Brain microvascular endothelial cell (primary cell): ENCODE data around the gene CHCHD6.

ENCODE experiments used
- DNase-seq: peaks from one replicate; pipeline ENCODE4 v3.0.0-alpha.2; 2020
- H3K27ac ChIP-seq: fragments of 250-450 bp; sonication (Bioruptor Pico); 2 replicates; pipeline ENCODE4 v1.5.1; 2020; ENCODE audit warnings: mild to moderate bottlenecking, moderate library complexity
- H3K27me3 ChIP-seq: fragments of 250-450 bp; sonication (Bioruptor Pico); replicated peaks from 2 replicates; pipeline ENCODE4 v1.5.1; 2020; ENCODE audit warnings: mild to moderate bottlenecking
- H3K36me3 ChIP-seq: fragments of 250-450 bp; sonication (Bioruptor Pico); replicated peaks from 2 replicates; pipeline ENCODE4 v1.5.1; 2020; ENCODE audit warnings: mild to moderate bottlenecking
- H3K4me3 ChIP-seq: 2 replicates; pipeline ENCODE4 v1.5.1; 2011; ENCODE audit warnings: low read depth, mild to moderate bottlenecking, control low read depth, low read length, moderate library complexity
- in situ Hi-C: cut with HindIII; loops from 2 replicates; pipeline ENCODE4 v1.10.0; 2017; ENCODE audit warnings: low sequenced_read_pairs, low pct_ligation_motif_present
- TF ChIP-seq, protein P1 (sequence below): IDR thresholded peaks from 2 replicates; pipeline ENCODE4 v1.5.1; 2011; ENCODE audit warnings: low read depth, mild to moderate bottlenecking, moderate library complexity, low read length, control low read depth, inconsistent platforms; ENCODE audit errors: missing control alignments

The CHCHD6 gene

GRCh38 chr3:126969586-126969985 is 265.5 kb downstream of the CHCHD6 start:
- Histone ChIP-seq H3K27ac (peak overlapping the region; percentile 15), H3K36me3 (no peaks in the 10 kb centered on the region), H3K27me3 (no peaks in the 10 kb centered on the region), H3K4me3 (no peak overlapping the region)
- in situ Hi-C loops: no loop called here
- DNase-seq: peak; percentile 47
- TF ChIP-seq, protein P1, sequence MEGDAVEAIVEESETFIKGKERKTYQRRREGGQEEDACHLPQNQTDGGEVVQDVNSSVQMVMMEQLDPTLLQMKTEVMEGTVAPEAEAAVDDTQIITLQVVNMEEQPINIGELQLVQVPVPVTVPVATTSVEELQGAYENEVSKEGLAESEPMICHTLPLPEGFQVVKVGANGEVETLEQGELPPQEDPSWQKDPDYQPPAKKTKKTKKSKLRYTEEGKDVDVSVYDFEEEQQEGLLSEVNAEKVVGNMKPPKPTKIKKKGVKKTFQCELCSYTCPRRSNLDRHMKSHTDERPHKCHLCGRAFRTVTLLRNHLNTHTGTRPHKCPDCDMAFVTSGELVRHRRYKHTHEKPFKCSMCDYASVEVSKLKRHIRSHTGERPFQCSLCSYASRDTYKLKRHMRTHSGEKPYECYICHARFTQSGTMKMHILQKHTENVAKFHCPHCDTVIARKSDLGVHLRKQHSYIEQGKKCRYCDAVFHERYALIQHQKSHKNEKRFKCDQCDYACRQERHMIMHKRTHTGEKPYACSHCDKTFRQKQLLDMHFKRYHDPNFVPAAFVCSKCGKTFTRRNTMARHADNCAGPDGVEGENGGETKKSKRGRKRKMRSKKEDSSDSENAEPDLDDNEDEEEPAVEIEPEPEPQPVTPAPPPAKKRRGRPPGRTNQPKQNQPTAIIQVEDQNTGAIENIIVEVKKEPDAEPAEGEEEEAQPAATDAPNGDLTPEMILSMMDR: no peak

- Histone ChIP-seq H3K4me3 (no peak overlapping the region), H3K27ac (no peak overlapping the region), H3K36me3 (no peaks in the 10 kb centered on the region), H3K27me3 (no peaks in the 10 kb centered on the region)
- DNase-seq: no peak
- TF ChIP-seq, protein P1: no peak
- in situ Hi-C loops: no loop called here
Observed at GRCh38 chr3:126970101-126970500, 266.1 kb downstream of the CHCHD6 start.

GRCh38 chr3:126970921-126971320 is 266.9 kb downstream of the CHCHD6 start:
- no peak for DNase-seq
- in situ Hi-C loops: no loop called here
- H3K36me3 ChIP-seq: no peaks in the 10 kb centered on the region
- TF ChIP-seq, protein P1: no peak
- no peak overlapping the region for H3K27ac ChIP-seq
- no peak overlapping the region for H3K4me3 ChIP-seq
- H3K27me3 ChIP-seq: no peaks in the 10 kb centered on the region

GRCh38 chr3:126971891-126972351 is 267.9 kb downstream of the CHCHD6 start:
- no peaks in the 10 kb centered on the region for H3K27me3 ChIP-seq
- in situ Hi-C loops: no loop called here
- DNase-seq: peak; percentile 33
- H3K4me3 ChIP-seq: no peak overlapping the region
- TF ChIP-seq, protein P1: no peak
- no peak overlapping the region for H3K27ac ChIP-seq
- H3K36me3 ChIP-seq: no peaks in the 10 kb centered on the region

DNA sequence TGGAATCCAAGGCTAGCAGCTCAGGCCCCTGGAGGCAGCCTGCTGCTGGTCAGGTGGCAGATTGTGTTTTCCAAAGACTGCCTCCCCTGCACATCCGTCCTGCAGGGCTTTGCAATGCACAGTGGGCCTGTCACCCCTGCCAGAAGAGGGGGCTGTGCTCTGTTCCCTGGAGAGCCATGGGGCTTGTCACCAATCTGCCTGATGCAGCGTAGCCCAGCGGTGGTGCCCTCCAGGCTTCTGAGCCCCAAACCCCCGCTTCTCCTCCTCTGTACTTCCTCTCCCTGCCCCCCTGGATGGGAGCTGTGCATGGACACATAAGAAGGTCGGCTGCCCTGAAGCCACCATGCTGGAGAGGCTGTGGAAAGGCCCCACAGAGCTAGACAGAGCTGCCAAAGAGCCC is 268.8 kb downstream of the CHCHD6 start:
- no peaks in the 10 kb centered on the region for H3K27me3 ChIP-seq
- in situ Hi-C loops: no loop called here
- DNase-seq: no peak

GRCh38 chr3:126973814-126974213 is 269.8 kb downstream of the CHCHD6 start:
- H3K27me3 ChIP-seq: no peaks in the 10 kb centered on the region

More for the DNA sequence above, 268.8 kb downstream of the CHCHD6 start:
- Histone ChIP-seq H3K27ac (no peak overlapping the region), H3K36me3 (no peaks in the 10 kb centered on the region), H3K4me3 (no peak overlapping the region)
- TF ChIP-seq, protein P1: no peak

More at GRCh38 chr3:126973814-126974213, 269.8 kb downstream of the CHCHD6 start:
- no peak overlapping the region for H3K27ac ChIP-seq
- H3K4me3 ChIP-seq: no peak overlapping the region
- TF ChIP-seq, protein P1: no peak
- in situ Hi-C loops: no loop called here
- DNase-seq: no peak
- no peaks in the 10 kb centered on the region for H3K36me3 ChIP-seq
